Heart left ventricle (tissue), 16 donors: ENCODE measurements around the gene UNC119B. TPM values are rescaled to one million over a fixed set of nuclear protein-coding genes. Genes with fewer than 3 reads are reported as not detected.

Source experiments
- ATAC-seq, 4 donors: fragments of 200-7000 bp; cut with Tn5 transposase; one replicate each; pipeline ENCODE4 v1.9.1; 2020 to 2022; ENCODE audit warnings: moderate library complexity in 4 of 4, mild to moderate bottlenecking in 3 of 4, moderate number of reproducible peaks in 1 of 4
- DNase-seq, 5 donors: peaks; one replicate each; pipeline ENCODE4 v3.0.0-alpha.2; 2020
- H3K27ac ChIP-seq, 12 donors: fragments of 200-600 bp; sonication (generic) in 4 of 12; one replicate each; pipeline versions ENCODE4 v1.5.0 to v1.8.0; 2016 to 2022; ENCODE audit warnings: mild to moderate bottlenecking in 2 of 12
- H3K27me3 ChIP-seq, 9 donors: fragments of 200-600 bp; sonication (generic) in 2 of 9; one replicate each; pipeline versions ENCODE4 v1.5.1 to v1.8.0; 2016 to 2022; ENCODE audit warnings: mild to moderate bottlenecking in 3 of 9
- H3K36me3 ChIP-seq, 9 donors: fragments of 200-600 bp; sonication (generic) in 2 of 9; one replicate each; pipeline versions ENCODE4 v1.5.0 to v1.8.0; 2018 to 2022; ENCODE audit warnings: mild to moderate bottlenecking in 2 of 9
- H3K4me1 ChIP-seq, 12 donors: fragments of 200-600 bp; sonication (generic) in 4 of 12; one replicate each; pipeline versions ENCODE4 v1.5.0 to v1.8.0; 2016 to 2022; ENCODE audit warnings: mild to moderate bottlenecking in 3 of 12
- H3K4me3 ChIP-seq, 12 donors: fragments of 200-600 bp; sonication (generic) in 4 of 12; one replicate each; pipeline versions ENCODE4 v1.5.0 to v1.8.0; 2017 to 2022; ENCODE audit warnings: mild to moderate bottlenecking in 9 of 12, moderate library complexity in 4 of 12
- H3K9me3 ChIP-seq, 12 donors: fragments of 200-600 bp; sonication (generic) in 4 of 12; one replicate each; pipeline versions ENCODE4 v1.5.0 to v1.8.0; 2016 to 2022; ENCODE audit warnings: mild to moderate bottlenecking in 1 of 12
- CTCF ChIP-seq, 12 donors: fragments of 200-600 bp; sonication (generic) in 4 of 12; IDR thresholded peaks; one replicate each; pipeline versions ENCODE4 v1.5.0 to v1.8.0; 2018 to 2022; ENCODE audit warnings: antibody characterized with exemption in 12 of 12, mild to moderate bottlenecking in 5 of 12
- POLR2A ChIP-seq, 2 donors: fragments of 450-650 bp; IDR thresholded peaks; one replicate each; pipeline ENCODE4 v1.6.1; 2017; ENCODE audit warnings: antibody characterized with exemption in 2 of 2, mild to moderate bottlenecking in 2 of 2, moderate library complexity in 2 of 2
- WGBS, 4 donors: extraction: QIAGEN DNeasy Blood & Tissue Kit in 2 of 4; methylation state at CpG; one replicate each; pipeline versions ENCODE4 v1.1.5 to v1.1.7; 2013 to 2018; 5-methylcytosine and 5-hydroxymethylcytosine counted together
- intact Hi-C, 10 donors: fragments of 100-400 bp; cut with DNase I; formaldehyde crosslinking; loops; one replicate each; pipeline versions ENCODE4 v1.11.1 to v1.14.2; 2022
- polyA plus RNA-seq, 2 donors: library from polyadenylated mRNA; stranded (reverse); fragments of 200-250 nt; gene quantifications; one replicate each; pipeline ENCODE4 v1.2.3, GENCODE V29; 2013
- total RNA-seq, 9 donors: library from RNA; depleted of rRNA in 2 of 9; stranded (reverse); fragments of >200 nt in 2 of 9; fragmentation: NEBNext Ultra II Directional in 3 of 9; extraction: Animal tissue kit (Norgen Biotek cat#: 25700) in 3 of 9; gene quantifications; one replicate each; pipeline versions ENCODE4 v1.1.0 to v1.2.4, GENCODE V29; 2016 to 2023
- donor health status: ischemic (EF 13 %, LVEDD 7.1; RV severe dilation, severe dysfunction).
- donor health status: healthy with polysubstance abuse.
- donor health status: DM: no; HTN: yes; CAD: no.
- donor health status: DM: no; HTN: no; CAD: no.
- donor health status: ischemic (EF 25% LVEDD 6.9; RV normal size, moderate dysfunction).
- donor health status: ischemic (EF 25% LVEDD 5.7; RV mildly dilated, moderate dysfunction).
- donor health status: healthy.
- donor health status: DM: yes; HTN: yes; CAD: no.
- donor health status: ischemic (EF 35%, LVEDD 5.7; RV mildly dilated, moderate dysfunction).
- donor health status: nonischemic (EF 11% LVEDD 7.7; RV severe dilation, severe dysfunction).
- donor health status: DM: yes; HTN: yes; CAD: no.
- donor health status: PGD.
- donor health status: ischemic (EF 29% LVEDD 5.4; RV normal size, mild dysfunction).
- donor health status: nonischemic (EF 23%, LVEDD 6.1; RV moderate dilation, normal function).

Gene UNC119B
- total and polyA plus RNA-seq, 11 donors, result 3.9 to 13.7 (median 10.7) TPM

- DNase-seq (no peak), ATAC-seq (no peak)
- no peaks in the 10 kb centered on the region for H3K36me3 ChIP-seq
- TF ChIP-seq POLR2A (IDR thresholded peaks at IDR 0.05) (no peak), CTCF (IDR thresholded peaks at IDR 0.05) (no peak)
- intact Hi-C loops, result loop anchor here in 1 of 10 donors (5.0 kb wide), 1 partner anchor 226 kb away; the partner anchor contains the start of gene HNF1A
- WGBS, 4 donors, result 96 to 97% (median 97%) methylated on average over 9 of the region's 9 CpGs
- no peak overlapping the region for H3K4me3 ChIP-seq
- H3K9me3 ChIP-seq, result peaks cover 0 to 9% (median 0%) of the 10 kb centered on the region in 12 donors
- no peaks in the 10 kb centered on the region for H3K4me1 ChIP-seq
- no peak overlapping the region for H3K27ac ChIP-seq
- H3K27me3 ChIP-seq, result no peaks in the 10 kb centered on the region
These were observed 41.1 kb downstream of the UNC119B start for GRCh38 chr12:120751389-120751788.

- peaks cover 0 to under 1% (median 0%) of the 10 kb centered on the region in 9 donors for H3K36me3 ChIP-seq
- no peak for ATAC-seq
- no peak for TF ChIP-seq POLR2A (IDR thresholded peaks at IDR 0.05)
- TF ChIP-seq CTCF (IDR thresholded peaks at IDR 0.05), result no peak
- intact Hi-C loops, result loop anchor here in 1 of 10 donors (5.0 kb wide), 1 partner anchor 223 kb away; the partner anchor contains the start of gene HNF1A
- H3K27me3 ChIP-seq, result no peaks in the 10 kb centered on the region
- DNase-seq, result no peak
- peaks cover 0 to 9% (median 0%) of the 10 kb centered on the region in 12 donors for H3K9me3 ChIP-seq
- H3K4me3 ChIP-seq, result no peak overlapping the region
- no peaks in the 10 kb centered on the region for H3K4me1 ChIP-seq
- H3K27ac ChIP-seq, result no peak overlapping the region
These were observed 44.5 kb downstream of the UNC119B start for GRCh38 chr12:120754792-120755191.

GRCh38 chr12:120755269-120755668 lies 45.0 kb downstream of the UNC119B start:
- Histone ChIP-seq H3K27me3 (no peaks in the 10 kb centered on the region), H3K27ac (no peak overlapping the region), H3K9me3 (peaks cover 0 to 9% (median 0%) of the 10 kb centered on the region in 12 donors), H3K4me1 (no peaks in the 10 kb centered on the region), H3K36me3 (peaks cover 0 to 5% (median 0%) of the 10 kb centered on the region in 9 donors), H3K4me3 (no peak overlapping the region)
- ATAC-seq, result no peak
- DNase-seq, result no peak
- TF ChIP-seq CTCF (IDR thresholded peaks at IDR 0.05) (no peak), POLR2A (IDR thresholded peaks at IDR 0.05) (no peak)
- intact Hi-C loops, result no loop called here

- WGBS, 4 donors, result 76 to 88% (median 83%) methylated on average over 4 of the region's 4 CpGs
- peaks cover 0 to 16% (median 0%) of the 10 kb centered on the region in 9 donors for H3K36me3 ChIP-seq
- DNase-seq (no peak), ATAC-seq (no peak)
- peaks cover 0 to 18% (median 8%) of the 10 kb centered on the region in 12 donors for H3K4me1 ChIP-seq
- no peaks in the 10 kb centered on the region for H3K27me3 ChIP-seq
- TF ChIP-seq CTCF (IDR thresholded peaks at IDR 0.05) (no peak), POLR2A (IDR thresholded peaks at IDR 0.05) (no peak)
- H3K27ac ChIP-seq, result no peak overlapping the region
- intact Hi-C loops, result no loop called here
- H3K4me3 ChIP-seq, result no peak overlapping the region
- H3K9me3 ChIP-seq, result peaks cover 0 to 9% (median 0%) of the 10 kb centered on the region in 12 donors
These were observed 47.0 kb downstream of the UNC119B start for GRCh38 chr12:120757226-120757742.
